ENCODE results near the gene PRICKLE1. TPM values are rescaled to one million over a fixed set of nuclear protein-coding genes. Genes with fewer than 3 reads are reported as not detected.

PRICKLE1 gene
- total RNA-seq, 1 donor from 2014 or later = 4.5 TPM

GRCh38 chr12:42472376-42472775, 117.2 kb downstream of the PRICKLE1 start:
- peak overlapping the region; percentile 97 for H3K27ac Mint-ChIP-seq
- ChIA-PET POLR2A (interaction anchor here (6.1 kb wide), 1 partner anchor 11 kb away, joined by 50 read pairs; no protein-coding TSS in a partner anchor), CTCF (interaction anchor here (0.7 to 3.5 kb wide), 2 partner anchors 9 to 11 kb away, joined by 3 to 24 read pairs; no protein-coding TSS in a partner anchor)
- peaks cover 85% of the 10 kb centered on the region for H3K4me1 Mint-ChIP-seq
- no peak overlapping the region for H3K4me3 Mint-ChIP-seq
- no peaks in the 10 kb centered on the region for H3K9me3 Mint-ChIP-seq
- no peaks in the 10 kb centered on the region for H3K27me3 Mint-ChIP-seq
- TF ChIP-seq, protein P1, sequence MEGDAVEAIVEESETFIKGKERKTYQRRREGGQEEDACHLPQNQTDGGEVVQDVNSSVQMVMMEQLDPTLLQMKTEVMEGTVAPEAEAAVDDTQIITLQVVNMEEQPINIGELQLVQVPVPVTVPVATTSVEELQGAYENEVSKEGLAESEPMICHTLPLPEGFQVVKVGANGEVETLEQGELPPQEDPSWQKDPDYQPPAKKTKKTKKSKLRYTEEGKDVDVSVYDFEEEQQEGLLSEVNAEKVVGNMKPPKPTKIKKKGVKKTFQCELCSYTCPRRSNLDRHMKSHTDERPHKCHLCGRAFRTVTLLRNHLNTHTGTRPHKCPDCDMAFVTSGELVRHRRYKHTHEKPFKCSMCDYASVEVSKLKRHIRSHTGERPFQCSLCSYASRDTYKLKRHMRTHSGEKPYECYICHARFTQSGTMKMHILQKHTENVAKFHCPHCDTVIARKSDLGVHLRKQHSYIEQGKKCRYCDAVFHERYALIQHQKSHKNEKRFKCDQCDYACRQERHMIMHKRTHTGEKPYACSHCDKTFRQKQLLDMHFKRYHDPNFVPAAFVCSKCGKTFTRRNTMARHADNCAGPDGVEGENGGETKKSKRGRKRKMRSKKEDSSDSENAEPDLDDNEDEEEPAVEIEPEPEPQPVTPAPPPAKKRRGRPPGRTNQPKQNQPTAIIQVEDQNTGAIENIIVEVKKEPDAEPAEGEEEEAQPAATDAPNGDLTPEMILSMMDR (IDR thresholded peaks at IDR 0.05) = no peak
- peaks cover 12% of the 10 kb centered on the region for H3K36me3 Mint-ChIP-seq (ENCODE audit: low read depth)
- DNase-seq (no peak), ATAC-seq (ENCODE audit: low read depth) (no peak)
- intact Hi-C loops (cut with micrococcal nuclease) = no loop called here

DNA sequence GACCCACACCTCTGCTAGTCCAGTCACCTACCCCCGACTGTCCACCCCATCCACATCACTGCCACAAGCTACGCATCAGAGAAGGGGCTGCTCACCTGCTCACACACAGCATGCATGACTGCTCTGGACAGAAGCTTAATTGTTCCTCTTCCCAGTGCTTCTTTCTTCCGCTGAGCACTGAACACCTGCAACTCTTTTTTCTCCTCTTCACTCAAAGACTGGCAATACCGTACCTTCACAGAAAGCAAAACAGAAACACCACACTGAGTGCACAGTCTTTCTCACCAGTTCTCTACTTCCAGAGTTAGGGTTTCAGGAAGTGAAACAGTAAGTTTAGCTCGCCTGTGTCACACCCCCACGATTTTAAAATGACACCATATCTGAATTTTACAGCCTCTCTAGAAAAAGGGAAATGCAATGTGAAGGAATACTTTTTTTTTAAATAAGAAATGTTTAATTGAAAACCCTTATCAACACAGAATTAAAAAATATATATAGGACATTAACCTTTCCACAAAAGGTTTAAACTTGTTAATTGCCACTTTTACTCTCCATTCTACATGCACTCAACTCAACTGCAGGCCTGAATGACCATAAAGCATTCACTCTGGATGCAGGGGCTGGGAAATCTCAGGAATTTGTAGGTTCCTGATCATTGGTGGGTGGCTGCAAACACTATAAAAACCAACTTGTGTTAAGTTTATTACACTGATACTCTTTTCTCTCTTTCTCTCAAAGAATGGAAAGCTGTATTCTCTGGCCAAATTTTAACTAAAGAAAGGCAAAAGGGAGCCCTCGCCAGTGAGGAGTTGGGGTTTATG, 120.0 kb downstream of the PRICKLE1 start:
- peak overlapping the region; percentile 97 for H3K27ac Mint-ChIP-seq
- intact Hi-C loops (cut with micrococcal nuclease) = loop anchor here (1.0 to 5.0 kb wide), 4 partner anchors 13 to 322 kb away; partner anchors contain the start of genes PPHLN1 and ZCRB1
- peaks cover 34% of the 10 kb centered on the region for H3K36me3 Mint-ChIP-seq (ENCODE audit: low read depth)
- DNase-seq (peak; percentile 37), ATAC-seq (ENCODE audit: low read depth) (peak; percentile 94)
- TF ChIP-seq, protein P1 (IDR thresholded peaks at IDR 0.05) = no peak
- ChIA-PET POLR2A (interaction anchor here (0.6 to 6.1 kb wide), 8 partner anchors 9 to 1388 kb away, joined by 3 to 50 read pairs (median 5); no protein-coding TSS in a partner anchor), CTCF (interaction anchor here (1.7 to 4.5 kb wide), 3 partner anchors 9 to 98 kb away, joined by 4 to 45 read pairs (median 12); no protein-coding TSS in a partner anchor)
- H3K4me1 Mint-ChIP-seq = peaks cover 76% of the 10 kb centered on the region
- peak overlapping the region; percentile 87 for H3K4me3 Mint-ChIP-seq
- H3K27me3 Mint-ChIP-seq = no peaks in the 10 kb centered on the region
- no peaks in the 10 kb centered on the region for H3K9me3 Mint-ChIP-seq

GRCh38 chr12:42468921-42469320, 120.6 kb downstream of the PRICKLE1 start:
- no peaks in the 10 kb centered on the region for H3K9me3 Mint-ChIP-seq
- TF ChIP-seq, protein P1 (IDR thresholded peaks at IDR 0.05) = no peak
- DNase-seq (no peak), ATAC-seq (ENCODE audit: low read depth) (peak; percentile 1)
- peaks cover 72% of the 10 kb centered on the region for H3K4me1 Mint-ChIP-seq
- H3K27ac Mint-ChIP-seq = peak overlapping the region; percentile 97
- H3K4me3 Mint-ChIP-seq = peak overlapping the region; percentile 87
- intact Hi-C loops (cut with micrococcal nuclease) = loop anchor here (1.0 to 5.0 kb wide), 5 partner anchors 11 to 322 kb away; partner anchors contain the start of genes PPHLN1 and ZCRB1
- POLR2A ChIA-PET = interaction anchor here (0.7 to 6.1 kb wide), 6 partner anchors 10 to 62 kb away, joined by 3 to 50 read pairs (median 8); no protein-coding TSS in a partner anchor
- CTCF ChIA-PET = interaction anchor here (1.4 to 4.5 kb wide), 4 partner anchors 10 to 97 kb away, joined by 3 to 45 read pairs (median 8); no protein-coding TSS in a partner anchor
- H3K36me3 Mint-ChIP-seq (ENCODE audit: low read depth) = peaks cover 40% of the 10 kb centered on the region
- H3K27me3 Mint-ChIP-seq = no peaks in the 10 kb centered on the region

GRCh38 chr12:42468341-42468821, 121.2 kb downstream of the PRICKLE1 start:
- Mint-ChIP-seq H3K36me3 (ENCODE audit: low read depth) (peaks cover 45% of the 10 kb centered on the region), H3K27ac (peak overlapping the region; percentile 97), H3K27me3 (no peaks in the 10 kb centered on the region), H3K9me3 (no peaks in the 10 kb centered on the region), H3K4me1 (peaks cover 69% of the 10 kb centered on the region), H3K4me3 (peak overlapping the region; percentile 87)
- POLR2A ChIA-PET = interaction anchor here (0.7 to 6.1 kb wide), 6 partner anchors 9 to 17 kb away, joined by 3 to 50 read pairs (median 8); no protein-coding TSS in a partner anchor
- TF ChIP-seq, protein P1 (IDR thresholded peaks at IDR 0.05) = no peak
- CTCF ChIA-PET = interaction anchor here (0.7 to 4.5 kb wide), 4 partner anchors 11 to 16 kb away, joined by 3 to 45 read pairs (median 8); no protein-coding TSS in a partner anchor
- no peak for ATAC-seq (ENCODE audit: low read depth)
- intact Hi-C loops (cut with micrococcal nuclease) = loop anchor here (1.0 to 5.0 kb wide), 2 partner anchors 10 to 321 kb away; no protein-coding TSS in a partner anchor
- DNase-seq = no peak
